HG03064 (cell line): Measurements from ENCODE around the gene TFRC.
"Not testable (repeated sequence)": the region's sequence is repeated elsewhere in the genome, so short reads cannot be mapped to it uniquely, and the experiment has no call there.

Experiments
- ATAC-seq: cut with Tn5 transposase; IDR thresholded peaks from one replicate; pipeline ENCODE4 v1.9.1; 2021; ENCODE audit warnings: low read depth; ENCODE audit not compliant: unreplicated experiment

TFRC gene

GRCh38 chr3:196050597-196050996 is 31.3 kb downstream of the TFRC start:
- ATAC-seq, result no peak

DNA sequence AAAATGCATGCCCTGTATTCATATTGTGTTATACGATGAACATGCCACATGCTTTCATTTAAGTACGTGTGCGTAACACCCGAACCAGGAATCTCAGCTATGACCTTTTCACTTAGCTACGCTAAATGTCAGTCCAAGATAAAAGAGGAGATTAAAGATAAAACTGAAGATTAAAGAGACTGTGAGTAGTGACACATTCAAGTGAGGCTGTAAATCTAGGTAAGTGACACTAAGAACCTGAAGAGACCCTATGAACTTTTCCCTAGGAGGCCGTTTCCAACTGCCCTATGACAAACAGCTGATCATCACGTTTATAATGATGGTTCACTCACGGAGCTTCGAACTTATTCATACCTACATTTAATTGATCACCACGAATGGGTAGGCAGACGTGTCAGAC is 32.2 kb downstream of the TFRC start:
- no peak for ATAC-seq

DNA sequence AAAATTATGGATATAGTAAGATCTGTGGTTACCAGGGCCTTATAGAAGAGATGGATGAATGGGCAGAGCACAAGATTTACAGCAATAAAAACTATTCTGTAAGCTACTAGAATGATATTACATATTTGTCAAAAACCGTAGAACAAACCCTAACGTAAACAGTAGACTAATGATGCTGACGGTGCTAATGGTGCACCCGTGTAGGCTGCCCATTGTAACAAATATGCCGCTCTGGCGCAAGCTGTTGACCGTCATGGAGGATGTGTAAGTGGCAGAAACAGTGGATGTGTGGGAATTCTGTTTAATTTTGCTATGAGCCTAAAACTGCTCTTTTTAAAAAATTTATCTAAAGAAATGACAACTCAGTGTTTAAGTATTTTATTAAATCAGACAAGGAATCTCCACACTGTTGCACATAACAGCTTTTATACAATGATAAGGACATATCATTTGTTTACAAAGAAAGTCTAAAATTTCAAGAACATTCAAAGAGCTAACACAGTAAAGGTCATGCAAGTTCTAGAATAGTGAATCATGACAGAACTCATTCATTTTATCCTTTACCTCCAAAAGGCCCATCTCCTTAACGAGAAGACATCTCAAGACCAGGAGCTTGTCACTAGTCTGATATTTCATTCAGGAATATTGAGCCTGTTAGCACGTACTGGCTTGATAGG is 32.8 kb downstream of the TFRC start:
- ATAC-seq, result no peak

DNA sequence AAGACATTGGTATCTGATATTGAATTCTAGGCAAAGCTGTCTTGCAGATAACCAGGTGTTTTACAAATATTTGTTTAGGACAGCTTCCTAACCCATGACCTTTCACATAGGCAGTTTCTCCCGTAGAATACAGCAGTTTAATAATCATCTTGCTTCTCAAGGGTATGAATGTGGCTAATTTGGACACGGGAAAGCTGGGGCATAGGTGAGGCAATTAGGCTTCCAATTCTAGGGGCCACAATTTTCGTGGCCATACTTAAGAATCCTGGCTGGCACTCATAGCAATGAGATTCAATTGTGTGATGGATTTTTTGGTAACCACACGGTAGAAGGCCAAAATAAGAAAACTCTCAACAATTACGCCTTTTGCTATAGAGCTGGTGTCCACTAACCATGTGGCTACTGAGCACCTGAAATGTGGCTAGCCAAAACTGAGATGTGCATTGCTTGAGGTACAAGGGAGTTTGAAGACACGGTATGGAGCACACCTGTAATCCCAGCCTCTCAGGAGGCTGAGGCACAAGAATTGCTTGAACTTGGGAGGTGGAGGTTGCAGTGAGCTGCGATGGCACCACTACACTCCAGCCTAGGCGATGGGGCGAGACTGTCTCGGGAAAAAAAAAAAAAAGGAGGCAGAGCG is 34.4 kb downstream of the TFRC start:
- no peak for ATAC-seq

DNA sequence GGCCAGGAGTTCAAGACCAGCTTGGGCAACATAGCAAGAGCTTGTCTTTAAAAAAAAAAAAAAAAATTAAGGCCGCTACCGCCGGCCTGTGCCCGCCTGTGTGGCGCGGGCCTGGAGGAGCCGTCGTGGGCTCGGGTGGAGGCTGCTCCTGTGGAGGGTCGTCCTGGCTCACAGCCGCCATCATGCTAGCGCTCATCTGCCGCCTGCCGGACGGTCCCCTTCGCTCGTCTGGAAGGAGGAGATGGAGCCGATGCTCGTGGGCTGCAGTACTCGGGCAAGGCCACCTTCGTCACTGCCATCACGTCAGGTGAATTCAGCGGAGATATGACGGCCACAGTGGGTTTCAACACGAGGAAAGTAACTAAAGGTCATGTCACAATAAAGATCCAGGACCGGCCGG is 37.4 kb downstream of the TFRC start:
- ATAC-seq, result no peak

- ATAC-seq, result no peak
These were observed 39.2 kb downstream of the TFRC start for GRCh38 chr3:196042673-196043072.

DNA sequence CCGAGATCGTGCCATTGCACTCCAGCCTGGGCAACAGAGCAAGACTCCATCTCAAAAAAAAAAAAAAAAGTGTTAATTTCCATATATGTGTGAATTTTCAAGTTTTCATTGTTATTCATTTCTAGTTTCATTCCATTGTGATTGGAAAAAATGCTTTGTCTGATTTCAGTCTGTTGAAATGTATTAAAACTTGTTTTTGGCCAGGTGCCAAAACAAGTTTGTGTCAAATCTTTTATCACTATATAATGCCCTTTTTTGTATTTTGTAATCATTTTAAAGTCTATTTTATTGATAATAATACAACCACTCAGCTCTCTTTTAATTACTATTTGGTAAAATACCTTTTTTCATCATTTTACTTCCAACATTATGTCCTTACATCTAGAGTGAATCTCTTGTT is 42.5 kb downstream of the TFRC start:
- ATAC-seq, result no peak

DNA sequence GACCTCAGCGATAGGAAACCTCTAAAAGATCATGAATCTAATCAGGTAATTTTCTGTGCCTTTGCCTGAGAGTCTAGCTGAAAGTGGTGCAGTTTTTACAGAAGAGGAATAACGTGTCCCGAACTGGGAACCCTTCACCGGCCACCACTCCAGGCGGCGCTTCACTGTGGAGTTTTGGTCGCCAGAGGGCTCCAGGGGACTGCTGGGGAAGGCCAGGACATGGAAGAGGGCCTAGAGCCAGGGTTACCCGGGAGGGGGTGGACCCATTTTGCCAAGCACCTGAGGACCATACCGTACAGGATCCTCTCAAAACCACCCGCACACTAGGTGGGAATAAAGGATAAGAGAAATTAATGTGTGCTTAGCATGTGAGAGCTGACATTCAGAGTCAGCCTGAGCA is 55.8 kb downstream of the TFRC start:
- ATAC-seq, result not testable (repeated sequence)

GRCh38 chr3:196024968-196025367 is 56.9 kb downstream of the TFRC start:
- ATAC-seq, result no peak

DNA sequence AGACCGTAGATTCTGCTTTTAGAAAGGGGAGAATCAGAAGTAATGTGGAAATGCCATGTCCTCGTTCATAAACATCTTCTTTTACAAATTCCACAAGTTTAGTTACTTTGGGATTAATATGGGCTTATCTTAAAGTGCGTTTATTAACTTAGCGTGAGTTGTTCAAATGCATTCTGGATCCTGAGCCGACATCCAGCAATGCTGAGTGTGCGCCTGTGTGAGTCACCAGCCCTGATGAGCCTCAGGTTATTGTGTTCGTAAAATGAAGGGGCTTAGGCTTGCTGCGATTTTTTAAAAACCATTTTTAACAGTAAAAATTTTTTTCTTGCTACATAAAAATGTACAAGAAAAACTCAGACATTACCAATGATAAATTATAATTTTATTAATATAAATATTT is 57.9 kb downstream of the TFRC start:
- ATAC-seq, result no peak

GRCh38 chr3:196022499-196022878 is 59.4 kb downstream of the TFRC start:
- ATAC-seq, result not testable (repeated sequence)

DNA sequence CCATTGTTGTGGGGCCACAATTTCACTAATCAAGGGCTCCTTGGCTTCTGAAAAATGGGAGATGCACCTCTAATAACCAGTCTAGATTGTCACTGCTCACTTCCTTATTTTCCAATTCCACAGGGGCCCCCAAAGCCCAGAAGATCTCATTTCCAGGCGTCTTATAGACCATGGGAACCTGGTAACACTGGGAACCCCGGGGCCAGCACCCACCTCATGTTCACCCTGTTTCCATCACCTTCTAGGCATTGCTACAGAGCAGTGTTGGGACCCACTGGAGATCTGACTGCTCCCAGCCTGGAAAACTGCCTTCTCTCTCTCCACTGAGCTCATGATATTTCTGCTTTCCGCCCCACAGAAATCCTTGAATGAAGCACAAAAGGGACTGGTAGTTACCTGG is 61.5 kb downstream of the TFRC start:
- ATAC-seq, result no peak

GRCh38 chr3:196019576-196019975 is 62.3 kb downstream of the TFRC start:
- not testable (repeated sequence) for ATAC-seq

DNA sequence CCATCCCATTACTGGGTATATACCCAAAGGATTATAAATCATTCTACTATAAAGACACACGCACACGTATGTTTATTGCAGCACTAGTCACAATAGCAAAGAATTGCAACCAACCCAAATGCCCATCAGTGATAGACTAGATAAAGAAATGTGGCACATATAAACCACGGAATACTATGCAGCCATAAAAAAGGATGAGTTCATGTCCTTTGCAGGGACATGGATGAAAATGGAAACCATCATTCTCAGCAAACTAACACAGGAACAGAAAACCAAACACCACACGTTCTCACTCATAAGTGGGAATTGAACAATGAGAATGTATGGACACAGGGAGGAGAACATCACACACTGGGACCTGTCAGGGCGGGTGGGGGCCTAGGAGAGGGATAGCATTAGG is 63.7 kb downstream of the TFRC start:
- ATAC-seq, result not testable (repeated sequence)

DNA sequence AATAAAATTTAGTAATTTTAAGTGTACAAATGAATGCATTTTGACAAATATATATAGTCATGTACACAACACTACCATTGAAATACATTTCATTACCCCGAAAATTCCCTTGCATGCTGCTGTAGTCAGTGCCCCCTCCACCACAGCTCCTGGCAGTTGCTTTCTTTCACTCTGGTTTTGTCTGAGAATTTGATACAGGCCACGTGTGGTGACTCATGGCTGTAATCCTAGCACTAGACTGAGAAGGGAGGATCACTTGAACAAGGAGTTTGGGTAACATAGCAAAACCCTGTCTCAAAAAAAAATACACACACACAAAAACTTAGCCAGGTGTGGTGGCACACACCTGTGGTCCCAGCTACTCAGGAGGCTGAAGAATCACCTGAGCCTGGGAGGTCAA is 65.4 kb downstream of the TFRC start:
- ATAC-seq, result no peak

DNA sequence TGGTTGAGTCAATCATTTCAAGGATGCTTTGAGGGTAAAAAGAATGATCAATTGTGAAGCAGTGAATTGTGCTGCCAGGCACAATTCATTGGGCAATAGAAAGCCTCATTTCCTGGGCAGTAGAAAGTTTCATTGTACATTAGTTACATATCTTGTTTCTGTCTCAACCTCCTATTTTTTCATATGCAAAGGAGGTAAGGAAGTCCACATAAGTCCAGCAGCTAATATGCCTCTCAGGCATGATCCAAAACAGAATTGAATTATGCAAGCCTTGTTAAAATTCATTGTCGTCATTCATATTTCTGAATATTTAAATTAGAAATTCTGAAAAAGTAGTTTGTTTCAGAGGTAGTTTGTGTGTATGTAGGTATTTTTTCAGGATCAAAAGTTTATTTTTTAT is 65.8 kb downstream of the TFRC start:
- no peak for ATAC-seq

GRCh38 chr3:196013587-196014487 is 68.1 kb downstream of the TFRC start:
- no peak for ATAC-seq

GRCh38 chr3:196012941-196013476 is 68.9 kb downstream of the TFRC start:
- no peak for ATAC-seq

- no peak for ATAC-seq
These were observed 69.4 kb downstream of the TFRC start for GRCh38 chr3:196012481-196012880.

GRCh38 chr3:196009456-196009855 is 72.4 kb downstream of the TFRC start:
- ATAC-seq, result no peak

DNA sequence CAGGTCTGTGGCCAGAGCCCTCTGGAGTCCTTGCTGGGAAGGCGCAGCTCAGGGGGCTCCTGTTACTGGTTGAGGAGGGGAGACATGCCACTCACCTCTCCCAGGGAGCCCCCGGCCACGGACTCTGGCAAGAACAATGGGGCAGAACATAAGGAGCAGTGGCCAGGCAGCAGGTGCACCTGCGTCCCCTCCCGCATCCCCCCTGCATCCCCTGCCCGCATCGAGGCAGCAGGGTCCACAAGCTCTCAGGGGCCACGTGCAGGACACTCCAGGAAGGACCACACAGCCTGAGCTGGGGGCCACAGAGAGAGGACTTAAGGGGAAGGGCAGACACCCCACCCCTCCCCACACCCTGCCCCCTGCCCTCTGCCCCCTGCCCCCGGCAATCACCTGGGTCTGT is 73.0 kb downstream of the TFRC start:
- no peak for ATAC-seq
